H9 (cell line): ENCODE data around the gene ABCD3. TPM values are rescaled to one million over a fixed set of nuclear protein-coding genes. Genes with fewer than 3 reads are reported as not detected.

Experiments
- DNase-seq: peaks from one replicate; pipeline ENCODE4 v3.0.0-alpha.2; 2017
- H2AFZ ChIP-seq: one replicate; pipeline ENCODE4 v1.6.1; 2013; ENCODE audit warnings: mild to moderate bottlenecking, low read length, control low read depth, moderate library complexity
- H2AK5ac ChIP-seq: 2 replicates; pipeline ENCODE4 v1.6.1; 2013; ENCODE audit warnings: low read length, control low read depth, mixed read lengths; ENCODE audit not compliant: insufficient read length
- H2BK120ac ChIP-seq: one replicate; pipeline ENCODE4 v1.6.1; 2013; ENCODE audit warnings: low read depth, mild to moderate bottlenecking, low read length, control low read depth, inconsistent platforms; ENCODE audit not compliant: poor library complexity, severe bottlenecking
- H2BK12ac ChIP-seq: 2 replicates; pipeline ENCODE4 v1.6.1; 2013; ENCODE audit warnings: low read length, control low read depth, mixed read lengths, low read depth; ENCODE audit not compliant: insufficient read length
- H2BK15ac ChIP-seq: 2 replicates; pipeline ENCODE4 v1.6.1; 2013; ENCODE audit warnings: low read depth, low read length, control low read depth
- H2BK20ac ChIP-seq: one replicate; pipeline ENCODE4 v1.6.1; 2013; ENCODE audit warnings: low read depth, mild to moderate bottlenecking, low read length, control low read depth, inconsistent platforms; ENCODE audit not compliant: poor library complexity, severe bottlenecking
- H2BK5ac ChIP-seq: 2 replicates; pipeline ENCODE4 v1.6.1; 2013; ENCODE audit warnings: low read length, control low read depth, mixed read lengths; ENCODE audit not compliant: insufficient read length
- H3K14ac ChIP-seq: 2 replicates; pipeline ENCODE4 v1.6.1; 2013; ENCODE audit warnings: low read length, control low read depth; ENCODE audit not compliant: insufficient read depth
- H3K18ac ChIP-seq: 2 replicates; pipeline ENCODE4 v1.6.1; 2013; ENCODE audit warnings: low read depth, mild to moderate bottlenecking, mixed read lengths, low read length, control low read depth; ENCODE audit not compliant: insufficient read length
- H3K23ac ChIP-seq: 2 replicates; pipeline ENCODE4 v1.6.1; 2013; ENCODE audit warnings: low read length, control low read depth, mixed read lengths, low read depth; ENCODE audit not compliant: insufficient read length
- H3K23me2 ChIP-seq: 2 replicates; pipeline ENCODE4 v1.6.1; 2013; ENCODE audit warnings: low read depth, mild to moderate bottlenecking, mixed read lengths, low read length, control low read depth; ENCODE audit not compliant: insufficient read length, poor library complexity, severe bottlenecking
- H3K27ac ChIP-seq: 2 replicates; pipeline ENCODE4 v1.5.1; 2013; ENCODE audit warnings: low read length, control low read depth, mixed read lengths, low read depth; ENCODE audit not compliant: insufficient read length
- H3K27me3 ChIP-seq: 2 replicates; pipeline ENCODE4 v1.6.1; 2013; ENCODE audit warnings: low read length, control low read depth, inconsistent platforms; ENCODE audit not compliant: insufficient read depth
- H3K4ac ChIP-seq: 2 replicates; pipeline ENCODE4 v1.6.1; 2013; ENCODE audit warnings: low read depth, mild to moderate bottlenecking, control low read depth, inconsistent platforms, low read length, moderate library complexity
- H3K4me1 ChIP-seq: 2 replicates; pipeline ENCODE4 v1.6.1; 2013; ENCODE audit warnings: low read length, control low read depth, inconsistent platforms; ENCODE audit not compliant: insufficient read depth
- H3K4me2 ChIP-seq: 2 replicates; pipeline ENCODE4 v1.6.1; 2013; ENCODE audit warnings: low read length, control low read depth, mixed read lengths; ENCODE audit not compliant: insufficient read length, insufficient read depth
- H3K56ac ChIP-seq: 2 replicates; pipeline ENCODE4 v1.6.1; 2013; ENCODE audit warnings: low read depth, mild to moderate bottlenecking, mixed read lengths, low read length, control low read depth; ENCODE audit not compliant: insufficient read length
- H3K79me1 ChIP-seq: 2 replicates; pipeline ENCODE4 v1.6.1; 2013; ENCODE audit warnings: low read depth, mild to moderate bottlenecking, moderate library complexity, low read length, control low read depth, inconsistent platforms; ENCODE audit not compliant: insufficient read depth, poor library complexity, severe bottlenecking
- H3K79me2 ChIP-seq: 2 replicates; pipeline ENCODE4 v1.6.1; 2013; ENCODE audit warnings: low read length, control low read depth, inconsistent platforms; ENCODE audit not compliant: insufficient read depth
- H3K9ac ChIP-seq: 2 replicates; pipeline ENCODE4 v1.6.1; 2013; ENCODE audit warnings: low read length, control low read depth, mixed read lengths; ENCODE audit not compliant: insufficient read length; ENCODE audit errors: extremely low read depth
- H3K9me3 ChIP-seq: one replicate; pipeline ENCODE4 v1.6.1; 2013; ENCODE audit warnings: low read depth, low read length, inconsistent platforms; ENCODE audit not compliant: control insufficient read depth
- H3T11ph ChIP-seq: one replicate; pipeline ENCODE4 v1.6.1; 2013; ENCODE audit warnings: mild to moderate bottlenecking, low read length, control low read depth, inconsistent platforms
- H4K20me1 ChIP-seq: one replicate; pipeline ENCODE4 v1.6.1; 2013; ENCODE audit not compliant: control insufficient read depth, insufficient read length, insufficient read depth
- H4K5ac ChIP-seq: 2 replicates; pipeline ENCODE4 v1.6.1; 2013; ENCODE audit warnings: low read depth, mild to moderate bottlenecking, mixed read lengths, low read length, control low read depth; ENCODE audit not compliant: insufficient read length
- H4K8ac ChIP-seq: replicated peaks from 2 replicates; pipeline ENCODE4 v1.6.1; 2013; ENCODE audit warnings: low read length, control low read depth, mixed read lengths, low read depth; ENCODE audit not compliant: insufficient read length
- H4K91ac ChIP-seq: 2 replicates; pipeline ENCODE4 v1.6.1; 2013; ENCODE audit warnings: low read depth, mild to moderate bottlenecking, moderate library complexity, mixed read lengths, low read length, control low read depth; ENCODE audit not compliant: insufficient read length
- H3K27ac Mint-ChIP-seq, 3 experiments: 2 replicates in 2 of 3; 3 replicates in 1 of 3; pipeline ENCODE4 v1.8.0; 2020 to 2021; ENCODE audit warnings: mixed read lengths in 3 of 3, mild to moderate bottlenecking in 1 of 3, moderate library complexity in 1 of 3
- H3K27me3 Mint-ChIP-seq: 2 replicates; pipeline ENCODE4 v1.8.0; 2021; ENCODE audit warnings: low read depth, mild to moderate bottlenecking, moderate library complexity, mixed read lengths
- H3K36me3 Mint-ChIP-seq, 3 experiments: 2 replicates in 2 of 3; 3 replicates in 1 of 3; pipeline ENCODE4 v1.8.0; 2020 to 2021; ENCODE audit warnings: low read depth in 3 of 3, mixed read lengths in 3 of 3; ENCODE audit not compliant: insufficient read depth in 1 of 3
- H3K4me1 Mint-ChIP-seq, 2 experiments: 2 replicates each; pipeline ENCODE4 v1.8.0; 2020; ENCODE audit warnings: mixed read lengths in 2 of 2
- H3K4me3 Mint-ChIP-seq, 2 experiments: 2 replicates in 1 of 2; 3 replicates in 1 of 2; pipeline ENCODE4 v1.8.0; 2020 to 2021; ENCODE audit warnings: mild to moderate bottlenecking in 2 of 2, mixed read lengths in 2 of 2, moderate library complexity in 1 of 2
- H3K9me3 Mint-ChIP-seq, 2 experiments: 2 replicates in 1 of 2; 3 replicates in 1 of 2; pipeline ENCODE4 v1.8.0; 2020; ENCODE audit warnings: mild to moderate bottlenecking in 2 of 2, mixed read lengths in 2 of 2, moderate library complexity in 1 of 2
- WGBS: extraction: QIAGEN DNeasy Blood & Tissue Kit; methylation state at CpG from one replicate; pipeline ENCODE4 v1.1.7; 2013; ENCODE audit warnings: missing lambda C conversion rate, low lambda C conversion rate, mixed read lengths; ENCODE audit not compliant: insufficient read length; ENCODE audit errors: extremely low coverage; 5-methylcytosine and 5-hydroxymethylcytosine counted together
- total RNA-seq: library from RNA; stranded (reverse); gene quantifications from 2 replicates; pipeline ENCODE4 v1.2.1, GENCODE V29; 2021
- TF ChIP-seq, protein P1 (sequence below): fragments of 200-600 bp; sonication (generic); conservative IDR thresholded peaks from 3 replicates; pipeline ENCODE4 v1.8.0; 2021; ENCODE audit warnings: antibody characterized with exemption, mild to moderate bottlenecking

Gene ABCD3
- total RNA-seq, 1 experiment from 2014 or later, result 32.0 TPM

DNA sequence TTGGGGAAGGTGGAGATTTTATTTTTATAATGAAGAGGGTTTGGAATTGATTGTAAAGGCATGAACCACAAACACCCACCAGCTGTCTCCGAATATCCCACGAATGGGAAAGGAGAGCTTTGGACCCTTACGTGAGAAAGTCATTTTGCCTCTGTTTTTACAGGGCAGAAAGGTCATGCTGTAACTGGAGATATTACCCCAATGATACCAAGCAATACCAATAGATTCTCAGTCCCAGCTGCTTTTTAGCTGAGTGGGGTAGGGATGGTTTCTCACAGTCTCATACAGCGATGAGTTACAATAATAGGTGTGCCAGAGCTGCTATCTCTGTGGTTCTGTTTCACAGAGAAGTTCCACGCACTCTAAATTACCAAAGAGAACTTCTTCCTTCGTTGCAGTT lies 132.2 kb downstream of the ABCD3 start:
- H3K36me3 Mint-ChIP-seq, result no peaks in the 10 kb centered on the region; a peak in 1 of 7 replicates
- no peaks in the 10 kb centered on the region; a peak in 1 of 5 replicates for H3K9me3 Mint-ChIP-seq
- Histone ChIP-seq H3K23me2 (no peaks in the 10 kb centered on the region), H3K4ac (no peak overlapping the region), H2AK5ac (no peak overlapping the region), H2BK15ac (no peak overlapping the region), H4K5ac (no peak overlapping the region), H4K8ac (no peak overlapping the region), H3K18ac (no peak overlapping the region), H3K79me1 (no peaks in the 10 kb centered on the region), H3K14ac (no peak overlapping the region), H2AFZ (no peak overlapping the region), H4K20me1 (no peaks in the 10 kb centered on the region), H3K9ac (no peak overlapping the region), H3K4me1 (peaks cover 16% of the 10 kb centered on the region; the same call in 1 of the 2 replicates), H4K91ac (no peak overlapping the region), H3K27ac (no peak overlapping the region), H3K23ac (no peak overlapping the region), H2BK20ac (no peak overlapping the region), H3K79me2 (no peaks in the 10 kb centered on the region), H3T11ph (no peak overlapping the region), H2BK120ac (no peak overlapping the region), H3K9me3 (no peaks in the 10 kb centered on the region), H3K27me3 (no peaks in the 10 kb centered on the region), H3K56ac (no peak overlapping the region), H2BK5ac (no peak overlapping the region), H2BK12ac (no peak overlapping the region), H3K4me2 (no peak overlapping the region)
- no peak overlapping the region for H3K4me3 Mint-ChIP-seq
- no peaks in the 10 kb centered on the region for H3K27me3 Mint-ChIP-seq
- H3K27ac Mint-ChIP-seq, result no peak overlapping the region
- DNase-seq, result no peak
- WGBS, result no CpG with 5 or more reads among the region's 6 CpGs
- TF ChIP-seq, protein P1, sequence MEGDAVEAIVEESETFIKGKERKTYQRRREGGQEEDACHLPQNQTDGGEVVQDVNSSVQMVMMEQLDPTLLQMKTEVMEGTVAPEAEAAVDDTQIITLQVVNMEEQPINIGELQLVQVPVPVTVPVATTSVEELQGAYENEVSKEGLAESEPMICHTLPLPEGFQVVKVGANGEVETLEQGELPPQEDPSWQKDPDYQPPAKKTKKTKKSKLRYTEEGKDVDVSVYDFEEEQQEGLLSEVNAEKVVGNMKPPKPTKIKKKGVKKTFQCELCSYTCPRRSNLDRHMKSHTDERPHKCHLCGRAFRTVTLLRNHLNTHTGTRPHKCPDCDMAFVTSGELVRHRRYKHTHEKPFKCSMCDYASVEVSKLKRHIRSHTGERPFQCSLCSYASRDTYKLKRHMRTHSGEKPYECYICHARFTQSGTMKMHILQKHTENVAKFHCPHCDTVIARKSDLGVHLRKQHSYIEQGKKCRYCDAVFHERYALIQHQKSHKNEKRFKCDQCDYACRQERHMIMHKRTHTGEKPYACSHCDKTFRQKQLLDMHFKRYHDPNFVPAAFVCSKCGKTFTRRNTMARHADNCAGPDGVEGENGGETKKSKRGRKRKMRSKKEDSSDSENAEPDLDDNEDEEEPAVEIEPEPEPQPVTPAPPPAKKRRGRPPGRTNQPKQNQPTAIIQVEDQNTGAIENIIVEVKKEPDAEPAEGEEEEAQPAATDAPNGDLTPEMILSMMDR, result no peak
- peaks cover 49 to 50% of the 10 kb centered on the region in 2 experiments for H3K4me1 Mint-ChIP-seq
